HG03095 (cell line): ENCODE results near the gene COLQ.
"Not testable (repeated sequence)": the region's sequence is repeated elsewhere in the genome, so short reads cannot be mapped to it uniquely, and the experiment has no call there.

ENCODE experiments used
- ATAC-seq: cut with Tn5 transposase; IDR thresholded peaks from one replicate; pipeline ENCODE4 v1.9.1; 2021; ENCODE audit warnings: moderate library complexity; ENCODE audit not compliant: unreplicated experiment

The COLQ gene

DNA sequence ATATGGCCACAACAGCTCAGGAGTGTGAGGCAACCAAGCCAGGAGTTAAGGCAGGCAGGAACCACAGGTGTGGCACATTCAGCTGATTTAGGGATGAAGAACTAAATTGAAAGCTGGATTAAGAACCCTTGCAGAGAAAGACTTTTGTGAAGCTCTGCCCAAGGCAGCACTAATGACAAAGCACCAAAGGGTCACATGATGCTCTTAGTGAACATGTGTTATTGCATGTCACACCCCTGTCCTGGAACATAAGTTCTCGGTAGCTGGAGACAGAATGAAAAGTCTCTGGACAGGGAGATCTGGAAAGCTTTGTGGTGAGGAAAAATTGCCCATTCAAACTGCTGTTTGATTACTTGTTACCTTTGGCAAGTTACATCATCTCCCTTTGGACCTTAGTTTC is 90.9 kb downstream of the COLQ start:
- no peak for ATAC-seq

GRCh38 chr3:15429080-15429479 is 92.4 kb downstream of the COLQ start:
- no peak for ATAC-seq

DNA sequence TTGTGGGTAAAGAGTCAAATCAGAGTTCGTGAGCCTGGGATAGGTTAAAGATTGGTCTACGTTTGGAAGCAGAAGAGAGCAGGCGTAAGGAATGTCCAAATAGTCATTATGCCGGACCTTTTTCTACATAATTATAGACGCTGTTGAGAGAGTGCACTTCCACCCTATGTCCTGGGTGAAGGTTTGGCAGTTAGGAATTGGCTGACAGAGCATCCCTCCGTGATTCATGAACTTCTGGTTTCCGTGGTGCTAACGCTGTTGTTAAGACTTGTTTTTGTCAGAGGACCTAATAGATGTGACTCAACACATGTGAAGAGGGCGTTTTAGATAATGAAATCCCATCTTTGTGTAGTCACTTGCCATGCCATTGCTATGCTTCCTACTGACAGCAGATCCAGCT is 93.0 kb downstream of the COLQ start:
- ATAC-seq = no peak

- no peak for ATAC-seq
These were observed 93.5 kb downstream of the COLQ start for GRCh38 chr3:15427981-15428380.

GRCh38 chr3:15427182-15427880 is 94.2 kb downstream of the COLQ start, which contains the start of the genes EAF1 and METTL6:
EAF1 (plus strand) TSS chr3:15427598; CDS start chr3:15427780, 182 bp downstream.
METTL6 (minus strand) TSS chr3:15427544; CDS start chr3:15426511, 1,033 bp downstream.
- peak; percentile 90 for ATAC-seq

DNA sequence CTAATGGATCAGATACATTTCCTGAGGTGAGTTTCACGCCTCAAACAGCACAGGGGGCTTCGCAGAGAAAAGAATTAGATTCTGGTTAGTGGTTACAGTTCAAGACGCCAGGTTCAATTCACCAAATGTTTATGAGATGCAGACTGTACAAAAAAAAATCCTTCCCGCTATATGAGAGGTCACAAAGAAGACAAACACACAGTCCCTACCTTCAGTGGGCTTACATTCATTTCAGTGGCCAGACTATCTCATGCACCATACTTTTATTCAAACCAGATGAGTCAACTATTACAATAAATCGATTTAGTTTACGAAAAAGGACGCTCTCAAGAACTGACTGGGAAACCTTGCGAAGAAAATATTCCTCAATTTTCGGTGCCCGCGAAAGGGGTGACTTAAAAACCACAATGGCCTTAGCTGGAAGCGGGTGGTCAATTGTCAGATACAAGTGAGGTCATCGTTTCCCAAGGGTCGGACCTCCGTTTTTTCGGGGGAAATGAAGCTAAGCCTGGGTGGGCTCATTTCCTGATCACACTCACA is 94.9 kb downstream of the COLQ start:
- ATAC-seq = no peak

DNA sequence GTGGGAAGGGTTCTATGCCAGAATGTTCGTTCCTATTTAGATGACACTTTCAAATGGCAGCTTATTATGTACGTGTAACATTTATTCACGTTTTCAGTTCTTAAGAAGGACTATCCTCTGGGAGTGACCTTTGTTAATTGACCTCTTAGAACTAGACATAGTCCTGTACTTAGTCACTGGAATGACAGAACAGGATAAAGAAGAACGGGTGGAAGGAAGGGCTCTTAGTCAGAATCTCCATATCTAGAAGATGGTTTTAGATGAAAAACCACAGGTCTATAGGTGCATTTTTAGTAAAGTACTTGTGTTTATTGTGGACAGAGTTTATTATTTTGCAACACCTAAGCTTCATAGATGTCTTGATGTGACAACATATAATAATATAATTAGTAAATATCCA is 100.6 kb downstream of the COLQ start:
- no peak for ATAC-seq

DNA sequence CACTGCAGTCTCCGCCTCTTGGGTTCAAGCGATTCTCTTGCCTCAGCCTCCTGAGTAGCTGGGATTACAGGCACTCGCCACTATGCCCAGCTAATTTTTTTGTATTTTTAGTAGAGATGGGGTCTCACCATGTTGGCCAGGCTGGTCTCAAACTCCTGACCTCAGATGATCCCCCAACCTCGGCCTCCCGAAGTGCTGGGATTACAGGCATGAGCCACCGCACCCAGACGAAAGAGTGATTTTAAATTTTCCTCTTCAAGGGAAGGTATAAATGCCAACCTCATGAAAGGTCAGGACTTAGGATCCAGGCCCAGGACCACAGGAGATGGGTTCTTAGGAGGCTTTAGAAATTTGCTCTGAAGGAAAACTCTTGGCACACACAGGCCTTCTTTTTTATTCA is 110.5 kb downstream of the COLQ start:
- not testable (repeated sequence) for ATAC-seq

DNA sequence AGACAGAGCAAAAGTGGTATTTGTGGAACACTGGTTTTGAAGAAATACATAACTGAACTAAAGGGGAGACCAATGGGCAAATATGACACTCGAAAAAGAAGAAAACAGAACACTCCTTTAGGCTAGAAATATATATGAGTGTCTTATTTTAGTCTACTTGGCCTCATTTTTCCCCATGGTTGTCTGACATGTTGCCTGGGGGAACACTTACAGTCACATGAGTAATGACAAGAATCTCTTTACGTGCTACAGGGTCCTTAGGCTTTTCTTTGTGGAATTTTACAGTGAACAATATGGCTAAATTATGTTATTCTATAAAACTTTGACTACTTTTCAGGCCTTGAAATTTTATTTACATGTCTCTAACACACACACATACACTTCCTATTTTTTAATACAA is 111.7 kb downstream of the COLQ start:
- no peak for ATAC-seq

GRCh38 chr3:15409239-15409638 is 112.3 kb downstream of the COLQ start:
- no peak for ATAC-seq

- ATAC-seq = peak; percentile 53
These were observed 116.0 kb downstream of the COLQ start for GRCh38 chr3:15405448-15406050.

DNA sequence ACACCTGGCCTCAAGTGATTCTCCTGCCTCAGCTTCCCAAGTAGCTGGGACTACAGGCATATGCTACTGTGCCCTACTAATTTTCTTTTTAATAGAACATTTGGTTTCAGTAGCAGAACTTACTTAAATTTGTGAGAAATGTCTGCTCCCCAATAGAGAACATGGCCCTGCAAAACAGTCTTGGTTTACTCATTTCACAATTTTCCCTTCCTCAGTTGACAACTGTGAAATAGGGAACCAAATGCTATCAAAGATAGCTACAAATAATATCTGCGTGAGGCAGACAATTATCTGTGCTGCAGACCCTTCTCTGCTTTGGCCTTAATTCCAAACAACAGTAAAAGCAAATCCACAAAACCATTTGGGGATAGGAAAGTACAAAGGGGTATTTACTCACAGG is 116.7 kb downstream of the COLQ start:
- ATAC-seq = peak; percentile 56

DNA sequence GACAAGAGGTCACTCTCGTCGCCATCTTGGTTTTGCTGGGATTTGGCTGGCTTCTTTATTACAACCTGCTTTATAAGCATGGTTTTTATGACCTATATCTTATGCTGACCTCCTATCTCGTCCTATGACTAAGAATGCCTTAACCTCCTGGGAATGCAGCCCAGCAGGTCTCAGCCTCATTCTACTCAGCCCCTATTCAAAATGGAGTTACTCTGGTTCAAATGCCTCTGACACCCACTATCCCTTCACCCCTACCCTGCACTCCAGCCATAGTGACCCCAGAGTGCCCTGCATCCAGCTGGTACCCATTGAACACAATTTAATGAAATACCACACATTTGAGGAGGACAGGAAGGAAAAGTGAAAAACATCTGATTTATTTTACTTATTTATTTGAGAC is 117.5 kb downstream of the COLQ start:
- no peak for ATAC-seq

DNA sequence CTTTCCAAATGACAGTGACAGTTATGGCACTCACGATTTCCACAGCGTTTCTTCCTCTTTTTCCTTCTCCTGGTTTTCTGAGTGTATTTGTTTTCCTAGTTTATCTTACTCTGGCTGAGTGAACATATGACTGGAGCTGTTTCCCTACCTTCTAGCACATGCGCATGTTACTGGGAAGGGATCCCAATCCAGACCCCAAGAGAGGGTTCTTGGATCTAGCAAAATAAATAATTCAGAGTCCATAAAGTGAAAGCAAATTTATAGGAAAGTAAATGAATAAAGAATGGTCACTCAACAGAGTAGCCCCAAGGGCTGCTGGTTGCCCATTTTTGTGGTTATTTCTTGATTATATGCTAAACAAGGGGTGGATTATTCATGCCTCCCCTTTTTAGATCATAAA is 118.0 kb downstream of the COLQ start:
- no peak for ATAC-seq

- no peak for ATAC-seq
These were observed 119.6 kb downstream of the COLQ start for GRCh38 chr3:15401936-15402335.
